ENCODE measurements around the gene CTCF.

DNA sequence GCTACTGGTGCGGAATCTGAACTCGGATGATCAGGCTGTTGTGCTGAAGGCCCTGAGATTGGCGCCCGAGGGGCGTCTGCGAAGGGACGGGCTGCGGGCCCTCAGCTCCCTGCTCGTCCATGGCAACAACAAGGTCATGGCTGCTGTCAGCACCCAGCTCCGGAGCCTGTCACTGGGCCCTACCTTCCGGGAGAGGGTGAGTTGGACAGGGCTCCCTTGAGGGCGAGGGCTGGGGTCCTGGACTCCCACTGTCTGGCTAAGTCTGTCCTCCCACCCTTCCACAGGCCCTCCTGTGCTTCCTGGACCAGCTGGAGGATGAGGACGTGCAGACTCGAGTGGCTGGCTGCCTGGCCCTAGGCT is 16.7 kb upstream of the CTCF start:
- no peak for TF ChIP-seq ZNF384 (IDR thresholded peaks at IDR 0.05)
- TF ChIP-seq SP1 (IDR thresholded peaks at IDR 0.05): no peak
- TF ChIP-seq FOXA1 (IDR thresholded peaks at IDR 0.05): no peak
